GM12878 (cell line): ENCODE results near the gene PIGZ. TPM values are rescaled to one million over a fixed set of nuclear protein-coding genes. Genes with fewer than 3 reads are reported as not detected.

Source experiments
- BMI1 ChIP-seq: fragments of 450-650 bp; IDR thresholded peaks from 2 replicates; pipeline ENCODE4 v1.6.1; 2016; ENCODE audit warnings: mild to moderate bottlenecking, moderate library complexity, borderline replicate concordance
- NBN ChIP-seq: fragments of 450-650 bp; IDR thresholded peaks from 2 replicates; pipeline ENCODE4 v1.6.1; 2016
- NRF1 ChIP-seq: conservative IDR thresholded peaks from 2 replicates; pipeline ENCODE4 v1.6.1; 2011; ENCODE audit warnings: mild to moderate bottlenecking, low read depth, low read length, improper control_type of control experiment
- SP1 ChIP-seq: IDR thresholded peaks from one replicate; pipeline ENCODE4 v1.6.1; 2011; ENCODE audit warnings: low read depth, low read length
- SREBF2 ChIP-seq: IDR thresholded peaks from 2 replicates; pipeline ENCODE4 v1.6.1; 2012; ENCODE audit warnings: mild to moderate bottlenecking, low read length
- SUPT20H ChIP-seq: IDR thresholded peaks from 2 replicates; pipeline ENCODE4 v1.6.1; 2011; ENCODE audit warnings: low read depth, mild to moderate bottlenecking, low read length, moderate library complexity, borderline replicate concordance; ENCODE audit not compliant: control insufficient read depth
- YY1 ChIP-seq: IDR thresholded peaks from 2 replicates; pipeline ENCODE4 v1.6.1; 2011; ENCODE audit warnings: low read depth, mild to moderate bottlenecking, low read length
- ZBTB40 ChIP-seq: fragments of 450-650 bp; IDR thresholded peaks from 2 replicates; pipeline ENCODE4 v1.6.1; 2016; ENCODE audit warnings: mild to moderate bottlenecking, moderate library complexity, borderline replicate concordance
- polyA plus RNA-seq, 11 experiments: library from polyadenylated mRNA; depleted of rRNA in 4 of 11; unstranded in 6 of 11; stranded (reverse) in 5 of 11; fragments of >200 nt; fragmentation: Nextera tagmentation in 4 of 11; fragmentation: Illumina TruSeq in 1 of 11; extraction: Ambion mirVana in 4 of 11; extraction: Trizol in 1 of 11; gene quantifications; 1 replicate in 1 of 11; 2 replicates in 10 of 11; pipeline versions ENCODE4 v1.2.1 to v1.2.3, GENCODE V29; 2011 to 2016; ENCODE audit warnings: inconsistent platforms in 2 of 11, missing spikeins in 2 of 11, low read depth in 1 of 11
- total RNA-seq, 4 experiments: library from RNA; depleted of rRNA in 3 of 4; stranded (reverse); fragments of >200 nt in 3 of 4; fragmentation: Illumina TruSeq in 1 of 4; extraction: Trizol in 1 of 4; gene quantifications; 2 replicates each; pipeline versions ENCODE4 v1.2.1 to v1.2.3, GENCODE V29; 2013 to 2021

The PIGZ gene
- total and polyA plus RNA-seq, 10 of the 15 experiments (the other 5 are each of a cell fraction or from before 2014, with no cell fraction given), result 0.06 to 1.2 (median 0.64) TPM

GRCh38 chr3:196969134-196969659 lies 564 bp upstream of the PIGZ start (continued):
- no peak for TF ChIP-seq SREBF2
- no peak for TF ChIP-seq BMI1
- TF ChIP-seq NRF1, result no peak
- 0 out of 2 replicates have a peak, but pooled peaks have one; percentile 36 for TF ChIP-seq NBN
- TF ChIP-seq ZBTB40, result no peak
- TF ChIP-seq SP1, result no peak
- no peak for TF ChIP-seq SUPT20H
- TF ChIP-seq YY1, result 0 out of 2 replicates have a peak, but pooled peaks have one; percentile 17
